Sigmoid colon (tissue), 7 donors: ENCODE results near the gene JMJD6. TPM values are rescaled to one million over a fixed set of nuclear protein-coding genes. Genes with fewer than 3 reads are reported as not detected.

Source experiments
- DNase-seq: peaks from one replicate; pipeline ENCODE4 v3.0.0-alpha.2; 2019
- H3K27ac ChIP-seq, 4 donors: fragments of 200-600 bp; sonication (generic); one replicate each; pipeline ENCODE4 v1.5.1; 2016 to 2019; ENCODE audit warnings: mild to moderate bottlenecking in 1 of 4
- H3K27me3 ChIP-seq, 3 donors: fragments of 200-600 bp; sonication (generic); one replicate each; pipeline ENCODE4 v1.5.1; 2019; ENCODE audit warnings: mild to moderate bottlenecking in 1 of 3
- H3K36me3 ChIP-seq, 4 donors: fragments of 200-600 bp; sonication (generic); one replicate each; pipeline ENCODE4 v1.5.1; 2016 to 2019
- H3K4me1 ChIP-seq, 4 donors: fragments of 200-600 bp; sonication (generic); one replicate each; pipeline ENCODE4 v1.5.1; 2017 to 2019
- H3K4me3 ChIP-seq, 4 donors: fragments of 200-600 bp; sonication (generic); one replicate each; pipeline ENCODE4 v1.5.1; 2017 to 2019; ENCODE audit warnings: mild to moderate bottlenecking in 2 of 4, moderate library complexity in 1 of 4
- H3K9me3 ChIP-seq, 4 donors: fragments of 200-600 bp in 3 of 4; sonication (generic) in 3 of 4; one replicate each; pipeline versions ENCODE4 v1.5.1 to v1.6.1; 2013 to 2019
- EP300 ChIP-seq, 4 donors: sonication (generic); formaldehyde crosslinking; IDR thresholded peaks; one replicate each; pipeline ENCODE4 v1.6.1; 2017; ENCODE audit warnings: antibody characterized with exemption in 4 of 4
- POLR2A ChIP-seq, 2 donors: fragments of 450-650 bp; IDR thresholded peaks; one replicate each; pipeline ENCODE4 v1.6.1; 2016; ENCODE audit warnings: antibody characterized with exemption in 2 of 2, mild to moderate bottlenecking in 2 of 2, moderate library complexity in 2 of 2
- POLR2AphosphoS5 ChIP-seq, 4 donors: sonication (generic); formaldehyde crosslinking; IDR thresholded peaks; one replicate each; pipeline ENCODE4 v1.6.1; 2017; ENCODE audit warnings: antibody characterized with exemption in 4 of 4
- WGBS, 2 donors: extraction: QIAGEN DNeasy Blood & Tissue Kit; methylation state at CpG; one replicate each; pipeline ENCODE4 v1.1.7; 2013; 5-methylcytosine and 5-hydroxymethylcytosine counted together
- intact Hi-C: fragments of 100-400 bp; cut with DNase I; formaldehyde crosslinking; loops from one replicate; pipeline ENCODE4 v1.15.1; 2023
- polyA plus RNA-seq, 3 donors: library from polyadenylated mRNA; stranded (reverse); fragments of 200-250 nt; gene quantifications; one replicate each; pipeline ENCODE4 v1.2.3, GENCODE V29; 2013
- total RNA-seq, 4 donors: library from RNA; depleted of rRNA; stranded (reverse); fragments of >200 nt; gene quantifications; one replicate each; pipeline ENCODE4 v1.1.0, GENCODE V29; 2016
- TF ChIP-seq, protein P1 (sequence below), 4 experiments: fragments of 450-650 bp in 3 of 4; fragments of 200-600 bp in 1 of 4; IDR thresholded peaks; one replicate each; pipeline ENCODE4 v1.5.1; 2016 to 2019; ENCODE audit warnings: antibody characterized with exemption in 4 of 4, mild to moderate bottlenecking in 3 of 4, moderate library complexity in 2 of 4
- donor health status: healthy with polysubstance abuse.
- donor health status: Bipolar disorder and iron deficiency.
- donor health status: healthy.

The JMJD6 gene
- total and polyA plus RNA-seq, 7 donors = 21.3 to 37.3 (median 24.8) TPM

DNA sequence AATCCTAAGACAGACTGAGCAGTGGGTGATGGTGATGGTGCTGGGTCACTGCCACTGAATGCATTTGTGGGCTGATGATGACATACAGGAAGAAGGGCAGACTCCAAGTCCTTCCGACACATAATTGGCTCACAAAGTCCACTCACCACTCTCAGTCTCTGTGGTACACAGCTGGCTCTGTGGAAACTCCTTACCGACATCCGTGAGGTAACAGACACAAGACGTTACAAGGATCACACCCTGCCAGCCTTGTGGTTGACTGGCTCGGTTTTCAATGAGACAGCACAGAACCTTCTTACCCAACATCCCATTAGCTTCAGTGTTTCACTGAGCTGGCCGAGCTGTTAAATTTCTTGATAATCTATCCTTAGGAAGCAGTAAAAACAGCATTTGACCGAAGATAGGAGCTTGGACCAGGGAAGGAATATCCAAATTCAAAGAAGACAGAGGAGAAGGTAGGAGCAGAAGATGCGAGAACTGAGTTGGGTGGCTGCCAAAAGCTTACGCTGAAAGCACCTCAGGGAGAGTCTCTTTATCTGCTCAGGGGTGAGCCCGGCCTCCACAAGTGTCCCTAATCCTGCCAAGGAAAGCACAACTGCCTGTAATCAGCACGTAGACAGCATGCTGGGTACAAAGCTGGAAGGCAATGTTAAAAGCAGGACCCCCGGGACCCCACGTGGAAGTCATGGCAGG, 10.1 kb downstream of the JMJD6 start:
- 76 to 82% methylated on average over 13 of the region's 13 CpGs for WGBS, 2 donors
- no peak overlapping the region for H3K4me3 ChIP-seq
- H3K27me3 ChIP-seq = no peaks in the 10 kb centered on the region
- H3K4me1 ChIP-seq = peaks cover 0 to 50% (median 33%) of the 10 kb centered on the region in 4 donors
- TF ChIP-seq POLR2AphosphoS5 (IDR thresholded peaks at IDR 0.05) (peak in 2 of 4 donors; percentile 28 to 59), EP300 (IDR thresholded peaks at IDR 0.05) (no peak)
- TF ChIP-seq, protein P1, sequence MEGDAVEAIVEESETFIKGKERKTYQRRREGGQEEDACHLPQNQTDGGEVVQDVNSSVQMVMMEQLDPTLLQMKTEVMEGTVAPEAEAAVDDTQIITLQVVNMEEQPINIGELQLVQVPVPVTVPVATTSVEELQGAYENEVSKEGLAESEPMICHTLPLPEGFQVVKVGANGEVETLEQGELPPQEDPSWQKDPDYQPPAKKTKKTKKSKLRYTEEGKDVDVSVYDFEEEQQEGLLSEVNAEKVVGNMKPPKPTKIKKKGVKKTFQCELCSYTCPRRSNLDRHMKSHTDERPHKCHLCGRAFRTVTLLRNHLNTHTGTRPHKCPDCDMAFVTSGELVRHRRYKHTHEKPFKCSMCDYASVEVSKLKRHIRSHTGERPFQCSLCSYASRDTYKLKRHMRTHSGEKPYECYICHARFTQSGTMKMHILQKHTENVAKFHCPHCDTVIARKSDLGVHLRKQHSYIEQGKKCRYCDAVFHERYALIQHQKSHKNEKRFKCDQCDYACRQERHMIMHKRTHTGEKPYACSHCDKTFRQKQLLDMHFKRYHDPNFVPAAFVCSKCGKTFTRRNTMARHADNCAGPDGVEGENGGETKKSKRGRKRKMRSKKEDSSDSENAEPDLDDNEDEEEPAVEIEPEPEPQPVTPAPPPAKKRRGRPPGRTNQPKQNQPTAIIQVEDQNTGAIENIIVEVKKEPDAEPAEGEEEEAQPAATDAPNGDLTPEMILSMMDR (IDR thresholded peaks at IDR 0.05) = no peak
- H3K9me3 ChIP-seq = no peaks in the 10 kb centered on the region
- H3K36me3 ChIP-seq = peaks cover 37 to 76% (median 59%) of the 10 kb centered on the region in 4 donors
- DNase-seq = peak; percentile 77
- peak overlapping the region; percentile 43 to 92 (median 68) for H3K27ac ChIP-seq
- intact Hi-C loops = loop anchor here (5.0 kb wide), 2 partner anchors 159 to 194 kb away; no protein-coding TSS in a partner anchor

DNA sequence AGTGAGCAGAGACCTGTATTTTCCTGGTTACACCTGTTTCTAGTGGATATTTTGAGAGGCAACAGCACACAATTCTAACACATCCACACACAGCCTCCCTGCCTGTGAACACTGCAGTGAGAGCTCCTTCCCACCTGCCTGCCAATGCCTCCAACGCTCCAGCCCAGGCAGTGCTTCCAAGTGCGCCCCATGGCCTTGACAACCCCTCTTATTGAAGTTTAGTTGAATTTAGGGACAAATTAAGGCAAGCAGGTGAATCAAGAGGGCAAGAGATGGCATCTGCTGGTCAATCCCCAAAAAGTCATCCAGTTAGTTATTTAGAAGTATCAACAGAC, 10.9 kb downstream of the JMJD6 start:
- H3K9me3 ChIP-seq = no peaks in the 10 kb centered on the region
- H3K36me3 ChIP-seq = peaks cover 31 to 68% (median 51%) of the 10 kb centered on the region in 4 donors
- no peaks in the 10 kb centered on the region for H3K27me3 ChIP-seq
- intact Hi-C loops = loop anchor here (2.0 to 5.0 kb wide), 3 partner anchors 33 to 193 kb away; no protein-coding TSS in a partner anchor
- no peak for DNase-seq
- 90 to 93% methylated on average over 2 of the region's 2 CpGs for WGBS, 2 donors
- H3K4me3 ChIP-seq = no peak overlapping the region
- peak overlapping the region; percentile 43 to 92 (median 68) for H3K27ac ChIP-seq
- TF ChIP-seq, protein P1 (IDR thresholded peaks at IDR 0.05) = no peak
- TF ChIP-seq POLR2A (IDR thresholded peaks at IDR 0.05) = no peak
- TF ChIP-seq EP300 (IDR thresholded peaks at IDR 0.05) = no peak
- TF ChIP-seq POLR2AphosphoS5 (IDR thresholded peaks at IDR 0.05) = no peak
- peaks cover 0 to 47% (median 35%) of the 10 kb centered on the region in 4 donors for H3K4me1 ChIP-seq

DNA sequence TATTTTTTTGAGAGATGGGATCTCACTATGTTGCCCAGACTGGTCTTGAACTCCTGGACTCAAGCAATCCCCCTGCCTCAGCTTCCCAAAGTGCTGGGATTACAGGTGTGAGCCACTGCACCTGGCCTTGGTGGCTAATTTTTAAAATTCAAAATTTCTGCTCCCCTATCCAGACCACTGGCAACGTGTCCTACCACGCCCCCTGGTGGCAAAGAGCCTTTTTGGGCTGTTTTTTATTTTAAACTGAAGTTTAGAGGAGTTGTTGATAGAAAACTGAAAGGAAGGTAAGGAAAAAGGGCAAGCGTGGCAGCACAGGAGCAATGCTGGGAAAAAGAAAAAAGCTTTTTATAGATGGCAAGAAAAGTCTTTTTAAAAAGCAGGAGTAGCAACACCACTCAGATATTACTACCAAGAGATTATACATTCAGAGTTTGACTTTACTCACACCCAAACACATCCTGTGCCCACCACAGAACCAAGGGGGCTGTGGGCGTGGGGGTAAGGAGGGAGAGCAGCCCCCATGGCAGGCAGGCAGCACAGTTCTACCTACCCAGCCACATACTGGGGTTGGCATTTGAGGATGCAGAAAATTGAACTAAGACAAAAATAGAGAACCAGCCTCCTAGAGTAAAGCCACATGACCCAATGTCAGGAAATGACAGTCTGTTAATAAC, 11.4 kb downstream of the JMJD6 start:
- intact Hi-C loops = loop anchor here (2.0 to 5.0 kb wide), 5 partner anchors 32 to 193 kb away; no protein-coding TSS in a partner anchor
- Histone ChIP-seq H3K4me1 (peaks cover 0 to 47% (median 35%) of the 10 kb centered on the region in 4 donors), H3K36me3 (peaks cover 26 to 63% (median 46%) of the 10 kb centered on the region in 4 donors), H3K4me3 (no peak overlapping the region), H3K27me3 (no peaks in the 10 kb centered on the region), H3K27ac (peak overlapping the region; percentile 43 to 92 (median 68)), H3K9me3 (no peaks in the 10 kb centered on the region)
- TF ChIP-seq EP300 (IDR thresholded peaks at IDR 0.05) (no peak), POLR2A (IDR thresholded peaks at IDR 0.05) (no peak), POLR2AphosphoS5 (IDR thresholded peaks at IDR 0.05) (no peak)
- TF ChIP-seq, protein P1 (IDR thresholded peaks at IDR 0.05) = peak; percentile 70 to 82 (median 74)
- DNase-seq = peak; percentile 80
- 18 to 32% methylated on average over 4 of the region's 4 CpGs for WGBS, 2 donors

DNA sequence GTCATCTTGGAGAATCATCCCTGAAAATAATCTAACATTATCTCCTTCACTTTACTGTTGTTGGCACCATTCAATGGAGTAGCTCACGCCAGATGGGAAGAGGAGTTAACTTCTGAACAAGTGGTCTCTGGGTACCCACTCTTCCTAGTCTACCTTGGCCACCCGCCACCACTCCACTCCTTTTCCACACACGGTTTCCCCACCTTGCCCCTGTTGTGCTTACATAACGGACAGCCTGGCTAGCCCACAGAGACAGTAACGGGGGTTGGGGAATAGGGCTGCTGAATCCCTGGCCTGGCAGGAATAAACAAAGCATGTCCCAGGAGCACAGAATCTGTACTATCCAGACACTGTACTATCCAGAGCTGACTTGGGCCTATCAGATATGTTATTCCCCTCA, 12.1 kb downstream of the JMJD6 start:
- Histone ChIP-seq H3K9me3 (no peaks in the 10 kb centered on the region), H3K4me3 (no peak overlapping the region), H3K27me3 (no peaks in the 10 kb centered on the region), H3K27ac (peak overlapping the region; percentile 43 to 92 (median 68)), H3K36me3 (peaks cover 20 to 57% (median 40%) of the 10 kb centered on the region in 4 donors), H3K4me1 (peaks cover 0 to 50% (median 36%) of the 10 kb centered on the region in 4 donors)
- no peak for DNase-seq
- 86 to 91% methylated on average over 5 of the region's 5 CpGs for WGBS, 2 donors
- intact Hi-C loops = loop anchor here (2.0 to 5.0 kb wide), 3 partner anchors 32 to 92 kb away; no protein-coding TSS in a partner anchor
- no peak for TF ChIP-seq EP300 (IDR thresholded peaks at IDR 0.05)
- TF ChIP-seq POLR2A (IDR thresholded peaks at IDR 0.05) = no peak
- TF ChIP-seq, protein P1 (IDR thresholded peaks at IDR 0.05) = no peak
- TF ChIP-seq POLR2AphosphoS5 (IDR thresholded peaks at IDR 0.05) = no peak
